K562 (cell line): ENCODE data around the gene BSPH1. TPM values are rescaled to one million over a fixed set of nuclear protein-coding genes. Genes with fewer than 3 reads are reported as not detected.

Experiments
- ATAC-seq: fragments of 200-7000 bp; cut with Tn5 transposase; 3 replicates; pipeline ENCODE4 v1.9.1; 2020; ENCODE audit warnings: moderate library complexity
- BruUV-seq: library from RNA; stranded (reverse); fragments of 400-500 nt; replicated peaks from 2 replicates; lab custom pipeline; 2021; lab: Mats Ljungman, UMichigan
- CTCF ChIA-PET: fragments of 300-600 bp; formaldehyde crosslinking; extraction: SDS; loops from one replicate; lab custom pipeline; 2021; ENCODE audit warnings: low intra/inter-chr PET ratio; lab: Yijun Ruan, JAX
- POLR2A ChIA-PET: fragments of 300-600, 350-650 bp; sonication (Branson Sonifier 250); formaldehyde crosslinking; extraction: SDS; loops from one replicate; lab custom pipeline; 2021; ENCODE audit warnings: antibody characterized with exemption, inconsistent platforms; lab: Yijun Ruan, JAX
- DNase-seq, 4 experiments: peaks; one replicate each; pipeline versions ENCODE4 v3.0.0 to v3.0.0-alpha.2; 2011 to 2018; ENCODE audit warnings: low spot score in 3 of 4, mixed read lengths in 3 of 4; ENCODE audit errors: extremely low read depth in 1 of 4
- FAIRE-seq: peaks from 2 replicates; lab custom pipeline; 2011; peaks lifted over from hg19 to GRCh38; lab: Jason Lieb, UNC
- H2AFZ ChIP-seq: 2 replicates; pipeline ENCODE4 v1.6.0; 2011; ENCODE audit warnings: low read depth, low read length, control low read depth, inconsistent platforms
- H3K27ac ChIP-seq: fragments of 200-600 bp; 3 replicates; pipeline ENCODE4 v1.8.0; 2011; ENCODE audit warnings: low read depth, mild to moderate bottlenecking, control low read depth, inconsistent platforms, low read length, moderate library complexity, mixed read lengths; ENCODE audit errors: extremely low read depth
- H3K27me3 ChIP-seq, 2 experiments: fragments of 300-600 bp in 1 of 2; 2 replicates in 1 of 2; 3 replicates in 1 of 2; pipeline versions ENCODE4 v1.6.0 to v1.8.0; 2011; ENCODE audit warnings: inconsistent platforms in 2 of 2, low read length in 2 of 2, mild to moderate bottlenecking in 1 of 2, mixed read lengths in 1 of 2, moderate library complexity in 1 of 2; ENCODE audit not compliant: control insufficient read depth in 2 of 2, insufficient read depth in 2 of 2
- H3K36me3 ChIP-seq: fragments of 300-600 bp; 3 replicates; pipeline ENCODE4 v1.8.0; 2011; ENCODE audit warnings: mild to moderate bottlenecking, low read length, inconsistent platforms; ENCODE audit not compliant: control insufficient read depth, insufficient read depth
- H3K4me1 ChIP-seq, 2 experiments: fragments of 200-600 bp in 1 of 2; replicated peaks in 1 of 2; 2 replicates in 1 of 2; 3 replicates in 1 of 2; pipeline versions ENCODE4 v1.5.1 to v1.8.0; 2011; ENCODE audit warnings: inconsistent platforms in 2 of 2, low read length in 2 of 2, mild to moderate bottlenecking in 1 of 2, mixed read lengths in 1 of 2, moderate library complexity in 1 of 2; ENCODE audit not compliant: control insufficient read depth in 2 of 2, insufficient read depth in 2 of 2
- H3K4me2 ChIP-seq: 2 replicates; pipeline ENCODE4 v1.6.1; 2011; ENCODE audit warnings: low read length, control low read depth, inconsistent platforms, mixed read lengths; ENCODE audit not compliant: insufficient read depth
- H3K4me3 ChIP-seq: fragments of 200-600 bp; sonication (generic), shearing (Covaris generic); 2 replicates; pipeline ENCODE4 v1.5.1; 2016; ENCODE audit warnings: control low read depth, inconsistent platforms
- H3K79me2 ChIP-seq: fragments of 200-600 bp; 3 replicates; pipeline ENCODE4 v1.8.0; 2011; ENCODE audit warnings: low read length, inconsistent platforms; ENCODE audit not compliant: control insufficient read depth, insufficient read depth
- H3K9ac ChIP-seq, 2 experiments: 2 replicates each; pipeline versions ENCODE4 v1.6.0 to v1.6.1; 2011; ENCODE audit warnings: low read depth in 2 of 2, low read length in 2 of 2, control low read depth in 1 of 2, inconsistent platforms in 1 of 2, mild to moderate bottlenecking in 1 of 2, mixed read lengths in 1 of 2; ENCODE audit not compliant: insufficient read depth in 1 of 2
- H3K9me1 ChIP-seq: one replicate; pipeline ENCODE4 v1.6.0; 2011; ENCODE audit warnings: inconsistent platforms, mild to moderate bottlenecking, low read length, moderate library complexity; ENCODE audit not compliant: control insufficient read depth, insufficient read depth
- H3K9me3 ChIP-seq: replicated peaks from 2 replicates; pipeline ENCODE4 v1.5.1; 2011; ENCODE audit warnings: low read depth, low read length, inconsistent platforms; ENCODE audit not compliant: control insufficient read depth, insufficient read depth
- H4K20me1 ChIP-seq: replicated peaks from 2 replicates; pipeline ENCODE4 v1.6.1; 2011; ENCODE audit warnings: low read length, inconsistent platforms, mixed read lengths; ENCODE audit not compliant: control insufficient read depth, insufficient read depth
- ATF1 ChIP-seq, 2 experiments: fragments of 450-650 bp in 1 of 2; IDR thresholded peaks; 2 replicates each; pipeline ENCODE4 v1.6.1; 2016; ENCODE audit warnings: missing compliant biosample characterization in 1 of 2, missing genetic modification characterization in 1 of 2
- ATF3 ChIP-seq, 2 experiments: fragments of 450-650 bp in 1 of 2; sonication (generic) in 1 of 2; formaldehyde crosslinking in 1 of 2; IDR thresholded peaks in 1 of 2; conservative IDR thresholded peaks in 1 of 2; 2 replicates each; pipeline versions ENCODE4 v1.6.1 to v1.8.1; 2016 to 2023; ENCODE audit warnings: mild to moderate bottlenecking in 2 of 2, moderate library complexity in 2 of 2, inconsistent platforms in 1 of 2, missing genetic modification reagents in 1 of 2
- E2F4 ChIP-seq: sonication (generic); formaldehyde crosslinking; IDR thresholded peaks from 2 replicates; pipeline ENCODE4 v1.8.0; 2022; ENCODE audit warnings: mild to moderate bottlenecking, low read depth, missing genetic modification reagents
- EP300 ChIP-seq: IDR thresholded peaks from 2 replicates; pipeline ENCODE4 v1.6.1; 2012; ENCODE audit warnings: low read length, improper control_type of control experiment
- HLTF ChIP-seq: fragments of 450-650 bp; IDR thresholded peaks from 2 replicates; pipeline ENCODE4 v1.6.1; 2016
- HMG20A ChIP-seq: fragments of 450-650 bp; formaldehyde crosslinking; conservative IDR thresholded peaks from 2 replicates; pipeline ENCODE4 v1.4.0; 2020; ENCODE audit warnings: mild to moderate bottlenecking, mixed read lengths
- JUND ChIP-seq, 2 experiments: IDR thresholded peaks; 2 replicates in 1 of 2; 3 replicates in 1 of 2; pipeline ENCODE4 v1.6.1; 2011; ENCODE audit warnings: borderline replicate concordance in 2 of 2, low read depth in 2 of 2, low read length in 2 of 2, improper control_type of control experiment in 1 of 2, missing biosample characterization in 1 of 2, missing genetic modification characterization in 1 of 2, missing genetic modification reagents in 1 of 2
- MEIS2 ChIP-seq: fragments of 450-650 bp; IDR thresholded peaks from 2 replicates; pipeline ENCODE4 v1.6.1; 2014; ENCODE audit warnings: mild to moderate bottlenecking; ENCODE audit not compliant: partially characterized antibody
- NCOA1 ChIP-seq: fragments of 450-650 bp; IDR thresholded peaks from 2 replicates; pipeline ENCODE4 v1.6.1; 2016; ENCODE audit warnings: low read depth
- RHOXF2B ChIP-seq: fragments of 250-450 bp; sonication (Bioruptor Pico); conservative IDR thresholded peaks from 2 replicates; pipeline ENCODE4 v1.5.1; 2021
- SMAD1 ChIP-seq: fragments of 150-350 bp; IDR thresholded peaks from 2 replicates; pipeline ENCODE4 v1.6.1; 2014; ENCODE audit warnings: low read length, low read depth; ENCODE audit not compliant: partially characterized antibody
- ZFP36 ChIP-seq: fragments of 150-350 bp; IDR thresholded peaks from 2 replicates; pipeline ENCODE4 v1.6.1; 2018; ENCODE audit warnings: low read length, low read depth; ENCODE audit not compliant: partially characterized antibody
- ZNF316 ChIP-seq: fragments of 450-650 bp; IDR thresholded peaks from 2 replicates; pipeline ENCODE4 v1.6.1; 2016
- WGBS: fragments of 100-300 bp; shearing (Covaris generic); methylation state at CpG from one replicate; pipeline ENCODE4 v1.1.6; 2016; ENCODE audit warnings: low coverage, mixed read lengths; ENCODE audit not compliant: insufficient coverage; ENCODE audit errors: missing lambda C conversion rate; 5-methylcytosine and 5-hydroxymethylcytosine counted together
- in situ Hi-C: fragments of 300-500 bp; cut with MboI; formaldehyde crosslinking; loops from 4 replicates; pipeline ENCODE4 v1.15.0; 2018; ENCODE audit warnings: inconsistent platforms, mixed read lengths
- intact Hi-C: fragments of 100-400 bp; cut with micrococcal nuclease; formaldehyde crosslinking; loops from 2 replicates; pipeline ENCODE4 v1.14.2; 2022
- polyA plus RNA-seq, 8 experiments: library from polyadenylated mRNA; depleted of rRNA in 4 of 8; stranded (reverse) in 5 of 8; unstranded in 3 of 8; fragments of >200 nt; fragmentation: Nextera tagmentation in 2 of 8; fragmentation: Illumina TruSeq in 1 of 8; extraction: Ambion mirVana in 2 of 8; extraction: Trizol in 1 of 8; gene quantifications; 2 replicates each; pipeline versions ENCODE4 v1.2.1 to v1.2.3, GENCODE V29; 2011 to 2014; ENCODE audit warnings: inconsistent platforms in 1 of 8, missing spikeins in 1 of 8
- total RNA-seq, 7 experiments: library from RNA; depleted of rRNA in 6 of 7; stranded (reverse); fragments of >200 nt in 6 of 7; fragmentation: Illumina TruSeq in 2 of 7; extraction: Trizol in 2 of 7; gene quantifications; 2 replicates each; pipeline versions ENCODE4 v1.2.1 to v1.2.3, GENCODE V29; 2011 to 2021; ENCODE audit warnings: low replicate concordance in 1 of 7
- TF ChIP-seq, protein P1 (sequence below): sonication (generic); formaldehyde crosslinking; IDR thresholded peaks from 2 replicates; pipeline ENCODE4 v1.8.1; 2023; ENCODE audit warnings: mild to moderate bottlenecking, missing genetic modification reagents
- TF ChIP-seq, protein P2 (sequence below): sonication (generic); formaldehyde crosslinking; IDR thresholded peaks from 2 replicates; pipeline ENCODE4 v1.5.0; 2020; ENCODE audit warnings: missing genetic modification reagents

The BSPH1 gene
- total and polyA plus RNA-seq, 9 of the 15 experiments (the other 6 are each of a cell fraction or from before 2014, with no cell fraction given): not detected

DNA sequence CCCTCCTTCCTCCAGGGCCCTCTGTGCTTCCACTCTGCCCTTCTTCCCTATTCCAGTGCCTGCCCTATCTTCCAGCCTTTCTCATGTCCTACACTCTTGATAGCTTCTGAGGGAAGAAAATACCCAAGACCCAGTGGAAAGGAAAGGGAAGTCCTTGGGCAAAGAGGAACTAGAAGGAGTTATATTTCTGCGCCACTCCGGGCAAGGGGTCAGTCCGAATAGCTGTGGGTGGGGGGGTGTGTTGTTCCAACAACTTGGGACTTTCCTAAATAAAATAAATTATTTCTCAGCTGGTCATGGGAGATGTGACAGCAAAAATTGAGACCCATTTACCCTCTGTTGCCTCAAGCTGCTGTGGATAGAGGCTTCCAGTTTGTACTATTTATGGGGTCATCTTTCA is 28.7 kb upstream of the BSPH1 start (continued):
- TF ChIP-seq, protein P1, sequence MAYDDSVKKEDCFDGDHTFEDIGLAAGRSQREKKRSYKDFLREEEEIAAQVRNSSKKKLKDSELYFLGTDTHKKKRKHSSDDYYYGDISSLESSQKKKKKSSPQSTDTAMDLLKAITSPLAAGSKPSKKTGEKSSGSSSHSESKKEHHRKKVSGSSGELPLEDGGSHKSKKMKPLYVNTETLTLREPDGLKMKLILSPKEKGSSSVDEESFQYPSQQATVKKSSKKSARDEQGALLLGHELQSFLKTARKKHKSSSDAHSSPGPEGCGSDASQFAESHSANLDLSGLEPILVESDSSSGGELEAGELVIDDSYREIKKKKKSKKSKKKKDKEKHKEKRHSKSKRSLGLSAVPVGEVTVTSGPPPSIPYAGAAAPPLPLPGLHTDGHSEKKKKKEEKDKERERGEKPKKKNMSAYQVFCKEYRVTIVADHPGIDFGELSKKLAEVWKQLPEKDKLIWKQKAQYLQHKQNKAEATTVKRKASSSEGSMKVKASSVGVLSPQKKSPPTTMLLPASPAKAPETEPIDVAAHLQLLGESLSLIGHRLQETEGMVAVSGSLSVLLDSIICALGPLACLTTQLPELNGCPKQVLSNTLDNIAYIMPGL (CRISPR knock-in tag): no peak
- no peak for TF ChIP-seq HLTF
- TF ChIP-seq, all 486 proteins: peak for 0

DNA sequence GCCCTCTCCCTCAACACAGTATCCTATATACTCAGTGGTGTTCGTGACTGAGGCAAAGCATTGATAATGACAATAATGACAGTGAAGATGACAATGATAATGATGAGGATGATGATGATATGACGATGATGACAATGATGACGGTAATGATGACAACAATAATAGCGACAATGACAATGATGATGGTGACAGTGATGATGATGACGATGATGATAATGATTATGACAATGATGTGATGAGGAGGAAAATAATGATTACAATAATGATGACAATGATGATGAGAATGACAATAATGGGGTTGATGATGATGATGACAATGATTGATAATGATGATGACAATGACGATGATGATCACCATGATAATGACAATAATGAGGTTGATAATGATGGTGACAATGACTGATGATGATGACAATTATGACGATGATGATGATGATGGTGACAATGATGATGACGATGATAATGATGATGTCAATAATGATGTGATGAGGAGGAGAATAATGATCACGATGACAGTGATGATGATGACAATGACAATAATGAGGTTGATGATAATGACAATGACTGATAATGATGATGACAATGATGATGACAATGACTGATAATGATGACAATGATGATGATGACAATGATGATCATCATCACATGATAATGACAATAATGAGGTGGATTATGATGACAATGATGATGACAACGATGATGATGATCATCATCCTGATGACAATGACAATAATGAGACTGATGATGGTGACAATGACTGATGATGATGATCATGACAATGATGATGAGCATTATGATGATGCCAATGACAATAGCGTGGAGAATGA is 19.2 kb upstream of the BSPH1 start:
- BruUV-seq: no TSS peak
- no peak overlapping the region for H3K4me3 ChIP-seq
- POLR2A ChIA-PET: no interaction called here
- no peak overlapping the region for H2AFZ ChIP-seq
- no peak overlapping the region for H3K4me2 ChIP-seq
- no peak overlapping the region for H3K27ac ChIP-seq
- DNase-seq: no peak
- FAIRE-seq: no peak
- in situ Hi-C loops (no loop called here), intact Hi-C loops (no loop called here)
- TF ChIP-seq E2F4 (CRISPR knock-in tag) (no peak), NCOA1 (no peak), RHOXF2B (no peak), SMAD1 (no peak), MEIS2 (peak; percentile 31), JUND (IDR thresholded peaks at IDR 0.05; ENCODE audit: borderline replicate concordance, low read depth, low read length) (no peak), JUND (tag; IDR thresholded peaks at IDR 0.05; ENCODE audit: borderline replicate concordance, low read depth, low read length) (peak; percentile 20; the same call in 1 of the 3 replicates), ZNF316 (peak; percentile 26; the same call in 1 of the 2 replicates), ZFP36 (no peak), HMG20A (CRISPR knock-in tag) (no peak), EP300 (no peak), ATF3 (IDR thresholded peaks at IDR 0.05) (peak; percentile 64), ATF3 (CRISPR knock-in tag; conservative IDR thresholded peaks at IDR 0.05) (no peak), ATF1 (CRISPR knock-in tag; IDR thresholded peaks at IDR 0.05) (no peak), ATF1 (tag; IDR thresholded peaks at IDR 0.05) (peak; percentile 93)
- TF ChIP-seq, protein P2, sequence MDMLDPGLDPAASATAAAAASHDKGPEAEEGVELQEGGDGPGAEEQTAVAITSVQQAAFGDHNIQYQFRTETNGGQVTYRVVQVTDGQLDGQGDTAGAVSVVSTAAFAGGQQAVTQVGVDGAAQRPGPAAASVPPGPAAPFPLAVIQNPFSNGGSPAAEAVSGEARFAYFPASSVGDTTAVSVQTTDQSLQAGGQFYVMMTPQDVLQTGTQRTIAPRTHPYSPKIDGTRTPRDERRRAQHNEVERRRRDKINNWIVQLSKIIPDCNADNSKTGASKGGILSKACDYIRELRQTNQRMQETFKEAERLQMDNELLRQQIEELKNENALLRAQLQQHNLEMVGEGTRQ: no peak
- no peaks in the 10 kb centered on the region; a peak in 1 of 5 replicates for H3K4me1 ChIP-seq
- H3K27me3 ChIP-seq: peaks cover 2 to 7% of the 10 kb centered on the region in 2 experiments; a peak in 1 of 5 replicates
- no peaks in the 10 kb centered on the region for H3K36me3 ChIP-seq
- CTCF ChIA-PET: no interaction called here
- no peaks in the 10 kb centered on the region; the same call in 1 of the 2 replicates for H3K9me3 ChIP-seq
- under 1% methylated on average over 11 of the region's 11 CpGs for WGBS
- no peaks in the 10 kb centered on the region for H4K20me1 ChIP-seq
- H3K9ac ChIP-seq: no peak overlapping the region
- no peaks in the 10 kb centered on the region for H3K9me1 ChIP-seq
- ATAC-seq: no peak
- no peaks in the 10 kb centered on the region for H3K79me2 ChIP-seq
